Neural cell (in vitro differentiated cells): Measurements from ENCODE around the gene TMEM135. TPM values are rescaled to one million over a fixed set of nuclear protein-coding genes. Genes with fewer than 3 reads are reported as not detected.

Experiments used
- H2AFZ ChIP-seq: fragments of 200-600, 300-800 bp; sonication (generic), shearing (Covaris generic); 2 replicates; pipeline ENCODE4 v1.6.0; 2014; ENCODE audit warnings: low read depth, mild to moderate bottlenecking, antibody characterized with exemption, low read length, moderate library complexity
- H3F3A ChIP-seq: fragments of 200-600 bp; shearing (Covaris generic); 2 replicates; pipeline ENCODE4 v1.6.1; 2016; ENCODE audit warnings: mild to moderate bottlenecking, moderate library complexity, mixed read lengths, antibody characterized with exemption, low read length; ENCODE audit not compliant: insufficient read depth, poor library complexity, severe bottlenecking
- H3K27ac ChIP-seq: fragments of 200-600, 300-800 bp; sonication (generic), shearing (Covaris generic); 2 replicates; pipeline ENCODE4 v1.5.1; 2014; ENCODE audit warnings: mild to moderate bottlenecking, low read length, moderate library complexity
- H3K27me3 ChIP-seq: fragments of 300-800, 200-600 bp; sonication (generic), shearing (Covaris generic); 2 replicates; pipeline ENCODE4 v1.6.0; 2014; ENCODE audit warnings: mild to moderate bottlenecking, low read depth, low read length, moderate library complexity; ENCODE audit not compliant: insufficient read depth
- H3K36me3 ChIP-seq: fragments of 300-800, 200-600 bp; sonication (generic), shearing (Covaris generic); 2 replicates; pipeline ENCODE4 v1.5.1; 2014; ENCODE audit warnings: mild to moderate bottlenecking, antibody characterized with exemption, low read length, moderate library complexity; ENCODE audit not compliant: insufficient read depth
- H3K4me2 ChIP-seq: fragments of 300-800, 200-600 bp; sonication (generic), shearing (Covaris generic); 2 replicates; pipeline ENCODE4 v1.6.0; 2014; ENCODE audit warnings: mild to moderate bottlenecking, low read length
- H3K4me3 ChIP-seq: fragments of 300-800, 200-600 bp; sonication (generic), shearing (Covaris generic); 2 replicates; pipeline ENCODE4 v1.5.1; 2014; ENCODE audit warnings: mild to moderate bottlenecking, low read length, moderate library complexity
- H3K79me2 ChIP-seq: fragments of 200-600 bp; shearing (Covaris generic); replicated peaks from 2 replicates; pipeline ENCODE4 v1.6.0; 2014; ENCODE audit warnings: mild to moderate bottlenecking, low read length, moderate library complexity; ENCODE audit not compliant: insufficient read depth
- H3K9ac ChIP-seq: fragments of 300-800, 200-600 bp; sonication (generic), shearing (Covaris generic); 2 replicates; pipeline ENCODE4 v1.6.1; 2016; ENCODE audit warnings: mild to moderate bottlenecking, low read length, mixed read lengths
- H3K9me2 ChIP-seq: fragments of 200-600 bp; shearing (Covaris generic); 2 replicates; pipeline ENCODE4 v1.6.1; 2016; ENCODE audit warnings: mild to moderate bottlenecking, low read length, mixed read lengths; ENCODE audit not compliant: insufficient read depth
- H3K9me3 ChIP-seq: fragments of 200-600, 300-800 bp; sonication (generic), shearing (Covaris generic); 2 replicates; pipeline ENCODE4 v1.6.1; 2016; ENCODE audit warnings: mild to moderate bottlenecking, mixed run types, low read length, moderate library complexity, mixed read lengths
- H4K20me1 ChIP-seq: fragments of 200-600 bp; shearing (Covaris generic); 2 replicates; pipeline ENCODE4 v1.6.1; 2016; ENCODE audit warnings: mild to moderate bottlenecking, mixed run types; ENCODE audit not compliant: insufficient read depth
- CTCF ChIP-seq: fragments of 450-650 bp; IDR thresholded peaks from 2 replicates; pipeline ENCODE4 v1.5.1; 2014; ENCODE audit warnings: antibody characterized with exemption, mild to moderate bottlenecking, moderate library complexity; ENCODE audit not compliant: poor library complexity, severe bottlenecking
- EP300 ChIP-seq: fragments of 450-650 bp; conservative IDR thresholded peaks from 2 replicates; pipeline ENCODE4 v1.6.1; 2014; ENCODE audit warnings: antibody characterized with exemption, mild to moderate bottlenecking, moderate library complexity; ENCODE audit not compliant: poor library complexity, severe bottlenecking
- EZH2 ChIP-seq: fragments of 200-600, 300-800 bp; shearing (Covaris generic), sonication (generic); IDR thresholded peaks from 2 replicates; pipeline ENCODE4 v1.6.1; 2014; ENCODE audit warnings: antibody characterized with exemption, low read length, borderline replicate concordance, mild to moderate bottlenecking; ENCODE audit not compliant: insufficient read depth, poor library complexity, severe bottlenecking
- MXI1 ChIP-seq: fragments of 450-650 bp; conservative IDR thresholded peaks from 2 replicates; pipeline ENCODE4 v1.6.1; 2014; ENCODE audit warnings: antibody characterized with exemption, mild to moderate bottlenecking; ENCODE audit not compliant: poor library complexity, severe bottlenecking
- POLR2AphosphoS5 ChIP-seq: IDR thresholded peaks from 2 replicates; pipeline ENCODE4 v1.6.1; 2012
- RAD21 ChIP-seq: fragments of 450-650 bp; conservative IDR thresholded peaks from 2 replicates; pipeline ENCODE4 v1.6.1; 2014; ENCODE audit warnings: antibody characterized with exemption, mild to moderate bottlenecking, moderate library complexity
- REST ChIP-seq: IDR thresholded peaks from 2 replicates; pipeline ENCODE4 v1.6.1; 2012; ENCODE audit warnings: borderline replicate concordance
- SMC3 ChIP-seq: fragments of 450-650 bp; conservative IDR thresholded peaks from 2 replicates; pipeline ENCODE4 v1.6.1; 2014; ENCODE audit warnings: antibody characterized with exemption, mild to moderate bottlenecking, moderate library complexity; ENCODE audit not compliant: poor library complexity
- TAF1 ChIP-seq: IDR thresholded peaks from 2 replicates; pipeline ENCODE4 v1.6.1; 2012; ENCODE audit warnings: low read depth
- polyA plus RNA-seq: library from polyadenylated mRNA; depleted of rRNA; stranded (reverse); fragments of >200 nt; gene quantifications from 2 replicates; pipeline ENCODE4 v1.2.3, GENCODE V29; 2014

TMEM135 gene
- polyA plus RNA-seq, 1 donor from 2014 or later: 15.6 TPM

- Histone ChIP-seq H3K27me3 (no peaks in the 10 kb centered on the region), H3K9me2 (no peaks in the 10 kb centered on the region), H3K9me3 (no peaks in the 10 kb centered on the region), H3K36me3 (no peaks in the 10 kb centered on the region), H3K27ac (no peak overlapping the region), H3K4me3 (no peak overlapping the region), H3K9ac (no peak overlapping the region), H2AFZ (no peak overlapping the region), H4K20me1 (no peaks in the 10 kb centered on the region), H3F3A (no peaks in the 10 kb centered on the region), H3K79me2 (no peaks in the 10 kb centered on the region), H3K4me2 (no peak overlapping the region)
- TF ChIP-seq EZH2: no peak
- no peak for TF ChIP-seq TAF1
- TF ChIP-seq REST: no peak
- no peak for TF ChIP-seq SMC3
- no peak for TF ChIP-seq POLR2AphosphoS5
- TF ChIP-seq EP300: no peak
- no peak for TF ChIP-seq CTCF
- TF ChIP-seq MXI1: no peak
- TF ChIP-seq RAD21: no peak
Measured at GRCh38 chr11:87347441-87347840, 309.7 kb downstream of the TMEM135 start.

GRCh38 chr11:87347854-87348253 is 310.1 kb downstream of the TMEM135 start:
- no peaks in the 10 kb centered on the region for H3K9me2 ChIP-seq
- H3K27me3 ChIP-seq: no peaks in the 10 kb centered on the region
- no peaks in the 10 kb centered on the region for H3K9me3 ChIP-seq
- no peaks in the 10 kb centered on the region for H3K79me2 ChIP-seq
- no peak overlapping the region for H3K27ac ChIP-seq
- H3K4me2 ChIP-seq: no peak overlapping the region
- H2AFZ ChIP-seq: no peak overlapping the region
- no peaks in the 10 kb centered on the region for H3K36me3 ChIP-seq
- no peak overlapping the region for H3K9ac ChIP-seq
- no peaks in the 10 kb centered on the region for H3F3A ChIP-seq
- TF ChIP-seq RAD21 (no peak), SMC3 (no peak), POLR2AphosphoS5 (no peak), CTCF (no peak), EP300 (no peak)
- H3K4me3 ChIP-seq: no peak overlapping the region
- no peaks in the 10 kb centered on the region for H4K20me1 ChIP-seq
